ENCODE measurements around the gene MORF4L1.

GRCh38 chr15:78828920-78829319 is 43.8 kb upstream of the MORF4L1 start:
- no peak for TF ChIP-seq CTCF (IDR thresholded peaks at IDR 0.05)
- TF ChIP-seq POLR2A (IDR thresholded peaks at IDR 0.05) = no peak
